ENCODE results near the gene VPS36. TPM values are rescaled to one million over a fixed set of nuclear protein-coding genes. Genes with fewer than 3 reads are reported as not detected.

VPS36 gene
- total and polyA plus RNA-seq, 2 of the 8 experiments (the other 6 are each of a cell fraction or from before 2014, with no cell fraction given): 14.1 to 19.8 TPM

GRCh38 chr13:52459668-52460067 lies 9.2 kb upstream of the VPS36 start (continued):
- TF ChIP-seq CHD7 (IDR thresholded peaks at IDR 0.05; ENCODE audit: insufficient replicate concordance, low read length): no peak
- no peak for TF ChIP-seq HDAC2 (IDR thresholded peaks at IDR 0.05; ENCODE audit: borderline replicate concordance in 1 of 2, low read depth in 2 of 2, low read length in 2 of 2)
- TF ChIP-seq CHD2 (IDR thresholded peaks at IDR 0.05; ENCODE audit: low read length): no peak
- TF ChIP-seq KDM5A (IDR thresholded peaks at IDR 0.05; ENCODE audit: low read length): no peak
- TF ChIP-seq RFX5 (IDR thresholded peaks at IDR 0.05; ENCODE audit: borderline replicate concordance, low read depth, low read length): no peak
- TF ChIP-seq E2F6 (IDR thresholded peaks at IDR 0.05): no peak

Data from H1 (cell line).